Putamen (tissue), 1 donor: ENCODE data around the gene XPNPEP2.

ENCODE experiments used
- DNase-seq: peaks from one replicate; pipeline ENCODE4 v3.0.0-alpha.2; 2016; ENCODE audit warnings: low spot score

The XPNPEP2 gene

GRCh38 chrX:129750971-129751370 lies 12.2 kb downstream of the XPNPEP2 start:
- no peak for DNase-seq

DNA sequence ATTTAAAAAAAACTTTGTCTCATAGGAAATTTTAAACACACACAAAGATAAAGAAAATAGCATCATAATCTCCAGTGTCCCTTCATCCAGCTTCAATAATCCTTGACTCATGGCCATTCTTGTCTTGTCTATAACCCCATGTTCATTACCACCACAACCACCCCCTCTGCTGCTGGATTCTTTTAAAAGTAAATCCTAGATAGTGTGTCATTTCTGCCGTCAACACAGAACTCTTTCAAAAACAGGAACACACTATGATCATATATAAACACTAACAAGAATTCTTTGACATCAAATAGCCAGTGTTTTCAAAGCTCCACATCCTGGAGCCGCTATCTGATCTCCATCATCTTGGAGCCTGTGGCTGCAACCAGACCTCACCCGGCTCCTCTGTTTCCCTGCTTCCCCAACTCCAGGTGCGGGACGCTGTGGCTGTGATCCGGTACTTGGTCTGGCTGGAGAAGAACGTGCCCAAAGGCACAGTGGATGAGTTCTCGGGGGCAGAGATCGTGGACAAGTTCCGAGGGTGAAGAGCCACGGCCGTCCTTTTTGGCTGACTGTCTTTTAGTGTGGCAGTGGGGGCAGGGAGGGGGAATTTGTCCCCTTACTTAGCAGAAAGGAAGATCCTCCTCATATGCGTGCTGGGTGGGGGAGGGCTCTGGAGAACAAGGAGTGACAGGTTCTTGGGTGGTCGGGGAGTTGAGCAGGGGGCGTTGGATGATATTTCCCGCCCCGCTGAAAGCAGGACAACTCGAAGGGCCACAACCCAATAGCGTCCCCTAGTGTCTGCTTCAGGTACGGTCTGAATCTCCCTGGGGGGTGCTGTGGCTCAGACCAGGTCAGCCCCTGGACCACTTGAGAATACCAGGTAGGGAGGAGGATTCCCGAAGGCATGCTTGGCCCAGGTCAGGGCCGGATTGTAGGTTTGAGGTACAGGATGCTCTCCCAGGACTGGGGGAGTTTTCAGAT lies 15.6 kb downstream of the XPNPEP2 start:
- no peak for DNase-seq

GRCh38 chrX:129755779-129756650 lies 17.2 kb downstream of the XPNPEP2 start:
- DNase-seq = no peak

- peak; percentile 48 for DNase-seq
Observed at GRCh38 chrX:129759576-129760061, 20.8 kb downstream of the XPNPEP2 start.

- no peak for DNase-seq
Observed at GRCh38 chrX:129760155-129760554, 21.4 kb downstream of the XPNPEP2 start.

- no peak for DNase-seq
Observed at GRCh38 chrX:129760981-129761380, 22.2 kb downstream of the XPNPEP2 start.

- DNase-seq = no peak
Observed at GRCh38 chrX:129761596-129761995, 22.8 kb downstream of the XPNPEP2 start.

DNA sequence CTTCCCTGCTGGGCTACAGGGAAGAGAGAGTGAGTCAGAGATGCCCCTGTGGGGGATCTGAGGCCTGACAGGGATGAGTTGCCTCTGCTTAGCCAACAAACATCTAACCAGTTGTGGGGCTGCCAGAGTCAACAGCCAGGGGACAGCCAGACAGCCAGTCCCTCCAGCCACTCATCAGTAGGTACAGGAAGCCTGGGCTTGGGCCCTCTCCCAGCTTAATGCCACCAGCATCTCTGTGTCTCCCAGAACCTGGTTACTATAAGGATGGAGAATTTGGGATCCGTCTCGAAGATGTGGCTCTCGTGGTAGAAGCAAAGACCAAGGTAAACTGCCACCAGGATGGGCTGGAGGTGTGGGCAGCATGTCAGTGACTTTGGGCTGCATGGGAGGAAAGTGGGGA lies 23.7 kb downstream of the XPNPEP2 start:
- DNase-seq = no peak

GRCh38 chrX:129763666-129764065 lies 24.9 kb downstream of the XPNPEP2 start:
- no peak for DNase-seq

GRCh38 chrX:129768186-129768585 lies 29.4 kb downstream of the XPNPEP2 start:
- no peak for DNase-seq

DNA sequence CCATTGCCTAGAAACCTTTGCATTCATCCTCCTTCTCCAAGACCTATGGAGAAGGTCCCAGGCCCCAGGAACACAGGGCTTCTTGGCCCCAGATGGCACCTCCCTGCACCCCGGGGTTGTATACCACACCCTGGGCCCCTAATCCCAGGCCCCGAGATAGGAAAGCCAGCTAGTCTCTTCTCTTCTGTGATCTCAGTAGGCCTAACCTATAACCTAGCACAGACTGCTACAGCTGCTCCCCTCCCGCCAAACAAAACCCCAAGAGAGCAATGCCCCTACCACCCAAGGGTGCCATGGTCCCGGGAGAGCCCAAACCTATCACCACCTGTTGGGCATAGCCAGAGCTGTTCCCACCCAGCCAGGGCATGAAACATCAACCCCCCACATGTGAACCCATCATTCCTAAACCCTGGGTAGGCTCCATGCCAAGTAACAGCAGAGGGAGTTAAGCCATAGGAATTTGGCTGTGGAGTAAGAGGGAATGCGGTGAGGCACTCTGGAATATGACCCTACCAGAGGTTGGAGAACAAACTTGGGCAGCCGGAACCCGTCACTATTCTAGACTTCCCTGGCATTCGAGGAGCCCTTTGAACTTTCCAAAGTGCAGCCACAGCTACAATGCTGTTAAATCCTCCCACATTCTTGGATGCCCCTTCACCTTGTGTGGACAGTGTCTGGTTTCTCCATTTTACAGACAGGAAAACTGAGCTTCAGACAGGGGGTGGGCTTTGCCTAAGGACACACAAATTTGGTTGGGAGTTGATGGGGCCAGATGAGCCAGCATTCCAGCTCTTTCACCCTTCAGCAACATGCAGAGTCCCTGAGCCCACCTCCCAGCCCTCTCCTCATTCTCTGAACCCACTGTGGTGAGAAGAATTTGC lies 30.0 kb downstream of the XPNPEP2 start:
- no peak for DNase-seq

DNA sequence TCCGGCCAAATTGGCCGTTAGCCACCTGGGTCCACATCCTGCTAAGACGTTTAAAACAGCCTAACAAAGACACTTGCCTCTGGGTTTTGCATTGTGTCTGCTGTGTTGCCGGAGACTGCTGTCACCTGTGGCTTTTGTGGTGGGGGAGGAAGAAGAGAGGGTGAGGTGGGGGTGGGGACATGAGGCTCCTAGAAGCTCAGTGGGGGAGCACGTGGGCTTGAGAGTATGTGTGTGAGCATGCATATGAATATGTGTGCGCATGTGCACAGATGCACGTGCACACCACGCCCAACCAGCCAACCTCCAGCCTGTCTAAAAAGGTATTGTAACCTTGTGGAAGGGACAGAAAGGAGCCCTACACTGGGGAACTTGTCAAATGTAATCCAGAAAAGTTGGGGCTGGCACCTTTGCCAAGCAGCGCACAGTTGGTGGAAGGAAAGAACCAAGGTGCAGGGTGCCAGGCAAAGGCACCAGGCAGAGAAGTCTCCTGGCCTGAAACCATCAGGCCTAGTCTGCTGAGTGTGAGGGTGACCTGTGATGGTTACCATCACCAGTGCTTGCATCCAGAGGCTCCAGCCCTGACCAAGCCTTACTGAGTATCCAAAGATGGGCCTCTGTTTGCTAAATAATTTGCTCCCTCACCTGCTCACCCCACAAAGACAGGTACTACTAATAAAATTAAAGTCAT lies 30.8 kb downstream of the XPNPEP2 start:
- no peak for DNase-seq

DNA sequence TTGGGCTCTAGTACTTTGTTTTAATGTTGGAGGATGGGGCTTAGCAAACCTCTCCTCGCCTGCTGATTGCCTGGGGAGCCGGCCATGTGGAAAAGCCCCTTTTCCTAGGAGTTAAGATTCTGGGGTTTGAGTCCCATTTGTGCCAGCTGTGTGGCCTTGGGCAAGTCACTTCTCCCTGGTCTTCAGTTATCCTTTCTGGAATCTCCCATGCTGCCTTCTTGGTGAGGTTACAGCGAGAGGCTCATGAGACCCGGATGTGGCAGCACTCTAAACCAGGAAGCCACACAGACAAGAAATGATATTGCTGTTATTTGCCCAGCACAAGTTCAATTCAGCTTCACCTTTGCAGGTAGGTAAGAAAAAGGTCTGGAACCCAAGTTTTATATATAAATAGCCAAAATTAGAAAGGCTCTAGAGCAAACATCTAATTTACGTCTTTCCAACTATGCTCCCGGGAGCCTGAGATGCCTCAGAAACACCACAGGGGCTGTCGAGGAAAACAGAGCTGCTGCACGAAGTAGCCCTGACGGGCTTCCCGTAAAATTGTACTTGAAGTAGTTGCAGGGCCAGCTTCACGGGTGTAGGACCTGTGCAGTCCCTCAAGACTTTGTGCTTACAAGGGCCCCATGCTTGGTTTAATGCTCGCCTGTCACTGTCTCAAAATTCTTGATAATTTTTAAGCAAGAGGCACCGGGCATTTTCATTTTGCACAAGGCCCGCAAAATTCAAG lies 32.7 kb downstream of the XPNPEP2 start:
- DNase-seq = no peak

GRCh38 chrX:129772796-129773431 lies 34.1 kb downstream of the XPNPEP2 start:
- peak; percentile 21 for DNase-seq

DNA sequence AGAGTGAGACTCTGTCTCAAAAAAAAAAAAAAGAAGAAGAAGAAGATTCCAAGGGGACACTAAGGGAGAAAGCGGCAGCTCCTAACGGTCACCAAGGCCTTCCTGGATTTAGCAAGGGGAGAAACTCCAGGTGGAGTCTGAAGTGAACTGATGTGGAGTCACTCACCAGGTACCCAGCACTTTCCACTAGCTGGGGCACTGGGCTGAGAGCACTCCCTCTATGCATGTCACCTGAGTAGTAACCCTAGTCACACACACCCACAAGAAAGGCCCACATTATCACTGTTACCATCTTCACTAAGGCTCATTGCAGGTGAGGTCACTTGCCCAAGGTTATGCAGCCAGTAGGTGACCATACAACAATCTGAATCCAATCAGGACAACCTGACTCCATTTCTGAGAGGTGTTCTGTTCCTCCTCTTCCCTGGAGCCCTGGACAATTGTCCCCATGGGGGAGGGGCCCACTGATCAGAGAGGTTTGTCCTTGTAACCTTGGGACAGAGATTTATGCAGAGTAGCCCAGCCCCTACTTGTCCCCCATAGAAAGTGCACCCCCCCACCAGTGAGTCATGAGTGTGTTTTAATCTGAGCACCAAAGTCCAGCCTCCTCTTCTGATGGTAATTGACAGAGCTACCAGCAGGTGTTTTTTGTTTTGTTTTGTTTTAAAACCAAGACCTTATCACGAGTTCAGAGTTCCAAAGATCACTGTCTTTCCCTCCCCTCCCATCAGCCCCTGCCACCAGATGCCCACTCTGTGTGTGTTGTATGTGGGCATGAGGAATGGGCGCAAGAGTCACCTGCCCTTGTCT lies 35.1 kb downstream of the XPNPEP2 start:
- no peak for DNase-seq

DNA sequence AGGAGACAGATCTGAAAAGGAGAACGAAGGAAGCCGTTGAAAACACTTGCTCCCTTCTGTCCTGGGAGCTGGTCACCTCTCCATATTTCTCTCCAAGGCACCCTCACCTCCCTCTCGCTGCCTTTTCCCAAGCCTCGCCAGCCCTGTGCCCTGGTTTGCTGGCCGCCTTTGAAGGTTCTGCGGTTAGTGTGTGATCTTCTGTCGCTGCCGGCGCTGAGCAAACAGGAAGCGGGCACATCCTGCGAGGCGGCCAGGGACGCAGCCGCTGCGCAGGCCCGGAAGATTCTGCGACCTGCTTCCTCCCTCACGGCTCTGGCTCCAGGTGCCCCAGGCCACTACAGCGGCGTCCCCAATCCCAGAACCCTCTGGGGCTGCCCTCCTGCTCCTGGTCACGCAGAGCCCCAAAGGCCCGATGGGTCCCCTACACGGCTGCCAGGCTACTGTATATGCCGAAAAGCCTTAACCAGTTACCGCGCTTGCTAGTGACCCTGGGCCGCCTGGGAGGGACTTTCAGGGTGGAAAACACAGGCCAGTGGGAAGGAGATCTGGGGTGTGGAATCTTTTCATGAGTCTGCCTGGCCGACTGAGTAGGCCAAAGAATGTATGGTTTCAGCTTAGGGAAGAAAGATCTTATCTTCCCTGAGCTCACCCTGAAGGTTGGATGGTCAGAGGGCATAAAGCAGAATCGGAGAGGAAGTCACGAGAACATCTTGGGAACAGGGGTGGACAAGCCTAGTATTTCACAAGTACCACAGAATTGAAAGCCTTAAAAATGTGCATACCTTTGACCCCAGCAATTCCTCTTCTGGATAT lies 38.6 kb downstream of the XPNPEP2 start:
- DNase-seq = no peak

GRCh38 chrX:129779086-129779672 lies 40.4 kb downstream of the XPNPEP2 start:
- DNase-seq = no peak

DNA sequence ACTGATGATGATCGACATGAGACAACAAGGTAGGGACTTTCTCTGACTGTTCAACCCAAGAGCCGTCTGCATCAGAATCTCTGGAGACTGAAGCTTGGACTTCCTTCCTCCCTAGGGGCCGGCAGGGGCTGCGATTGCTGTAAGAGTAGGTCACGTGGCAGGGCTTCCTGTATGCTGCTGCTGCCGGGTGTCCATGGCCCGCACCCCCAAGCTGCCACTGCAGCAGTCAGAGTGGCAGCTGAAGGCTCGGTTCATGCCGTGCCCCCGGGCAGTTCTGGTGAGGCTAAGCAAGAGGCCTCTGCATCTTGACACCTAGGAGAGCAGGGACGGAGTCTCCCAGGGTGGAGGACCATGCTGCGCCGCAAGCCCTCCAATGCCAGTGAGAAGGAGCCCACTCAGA lies 41.0 kb downstream of the XPNPEP2 start, which contains the start of gene SASH3:
Gene SASH3 (plus strand): TSS at position 203 of the 400 bp plus-strand sequence. CDS start 149 bp downstream, at position 352.
- DNase-seq = no peak
